Measurements from ENCODE around the gene FUT2. TPM values are rescaled to one million over a fixed set of nuclear protein-coding genes. Genes with fewer than 3 reads are reported as not detected.
"Not testable (repeated sequence)": the region's sequence is repeated elsewhere in the genome, so short reads cannot be mapped to it uniquely, and the experiment has no call there.

FUT2 gene
- total RNA-seq, 1 donor from 2014 or later: 1.2 TPM

GRCh38 chr19:48676887-48677286 lies 18.9 kb upstream of the FUT2 start:
- Histone ChIP-seq H3K4me1 (peaks cover 9% of the 10 kb centered on the region), H3K27me3 (ENCODE audit: low read depth) (no peaks in the 10 kb centered on the region), H3K4me3 (no peak overlapping the region), H3K36me3 (no peaks in the 10 kb centered on the region), H3K27ac (no peak overlapping the region), H3K9me3 (no peaks in the 10 kb centered on the region)
- intact Hi-C loops (cut with DNase I): no loop called here
- no peak for TF ChIP-seq CTCF (IDR thresholded peaks at IDR 0.05)
- no peak for ATAC-seq
- no peak for DNase-seq

GRCh38 chr19:48678201-48678600 lies 17.6 kb upstream of the FUT2 start:
- Histone ChIP-seq H3K4me1 (peaks cover 9% of the 10 kb centered on the region), H3K36me3 (no peaks in the 10 kb centered on the region), H3K27me3 (ENCODE audit: low read depth) (no peaks in the 10 kb centered on the region), H3K27ac (no peak overlapping the region), H3K4me3 (no peak overlapping the region), H3K9me3 (no peaks in the 10 kb centered on the region)
- ATAC-seq (no peak), DNase-seq (no peak)
- intact Hi-C loops (cut with DNase I): no loop called here
- no peak for TF ChIP-seq CTCF (IDR thresholded peaks at IDR 0.05)

- H3K9me3 ChIP-seq; H3K36me3 ChIP-seq; H3K4me1 ChIP-seq; ATAC-seq; H3K4me3 ChIP-seq; H3K27ac ChIP-seq; H3K27me3 ChIP-seq (ENCODE audit: low read depth); DNase-seq; intact Hi-C loops (cut with DNase I): not testable (repeated sequence)
Measured at GRCh38 chr19:48680006-48680405, 15.8 kb upstream of the FUT2 start.

- no peak for TF ChIP-seq CTCF (IDR thresholded peaks at IDR 0.05)
- no peaks in the 10 kb centered on the region for H3K9me3 ChIP-seq
- peaks cover 2% of the 10 kb centered on the region for H3K4me1 ChIP-seq
- no peaks in the 10 kb centered on the region for H3K27me3 ChIP-seq (ENCODE audit: low read depth)
- ATAC-seq (peak in 1 of 2 donors; percentile 5), DNase-seq (no peak)
- H3K27ac ChIP-seq: no peak overlapping the region
- intact Hi-C loops (cut with DNase I): no loop called here
- no peaks in the 10 kb centered on the region for H3K36me3 ChIP-seq
- H3K4me3 ChIP-seq: no peak overlapping the region
Measured at GRCh38 chr19:48680436-48681126, 15.2 kb upstream of the FUT2 start.

GRCh38 chr19:48681127-48681470 lies 14.7 kb upstream of the FUT2 start:
- Histone ChIP-seq H3K4me3 (no peak overlapping the region), H3K9me3 (no peaks in the 10 kb centered on the region)
- DNase-seq: no peak

More at GRCh38 chr19:48681127-48681470, 14.7 kb upstream of the FUT2 start:
- no peak for TF ChIP-seq CTCF (IDR thresholded peaks at IDR 0.05)
- no peaks in the 10 kb centered on the region for H3K36me3 ChIP-seq
- no peak overlapping the region for H3K27ac ChIP-seq
- intact Hi-C loops (cut with DNase I): no loop called here
- no peaks in the 10 kb centered on the region for H3K27me3 ChIP-seq (ENCODE audit: low read depth)
- no peaks in the 10 kb centered on the region for H3K4me1 ChIP-seq
- ATAC-seq: no peak

Measured in lower lobe of right lung (tissue), 2 donors.